Measurements from ENCODE around the gene PPFIBP2. TPM values are rescaled to one million over a fixed set of nuclear protein-coding genes. Genes with fewer than 3 reads are reported as not detected.
"Not testable (repeated sequence)": the region's sequence is repeated elsewhere in the genome, so short reads cannot be mapped to it uniquely, and the experiment has no call there.

PPFIBP2 gene
- polyA plus RNA-seq, 3 donors, result 5.5 to 22.6 (median 8.1) TPM

- H3K27ac ChIP-seq (ENCODE audit: low read depth, low read length), result not testable (repeated sequence)
- 88 to 94% (median 89%) methylated on average over 5 to 16 of the region's 16 CpGs for whole genome bisulfite sequencing, 3 donors
Measured at GRCh38 chr11:7663531-7663930, 149.7 kb downstream of the PPFIBP2 start.

DNA sequence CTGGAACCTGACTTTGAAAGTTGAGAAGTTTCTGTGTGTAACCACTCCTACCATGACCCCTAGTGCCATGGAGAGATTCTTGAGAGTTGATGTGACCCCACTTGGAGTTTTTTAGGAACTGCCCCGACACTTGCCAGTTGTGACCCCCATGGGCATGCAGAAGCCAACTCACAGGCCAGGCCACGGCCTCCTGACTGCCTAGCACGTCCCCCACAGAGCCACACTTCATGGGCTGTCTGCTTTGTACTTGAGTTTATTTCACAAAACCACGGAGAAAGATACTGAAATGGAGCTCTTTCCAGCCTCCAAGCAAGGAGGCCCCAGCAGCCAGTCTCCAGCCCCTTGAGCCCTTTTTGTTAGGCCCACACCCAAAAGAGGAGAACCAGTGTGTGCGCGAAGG is 151.1 kb downstream of the PPFIBP2 start:
- 76 to 96% (median 78%) methylated on average over 6 of the region's 6 CpGs for WGBS, 3 donors
- H3K27ac ChIP-seq (ENCODE audit: low read depth, low read length), result no peak overlapping the region

DNA sequence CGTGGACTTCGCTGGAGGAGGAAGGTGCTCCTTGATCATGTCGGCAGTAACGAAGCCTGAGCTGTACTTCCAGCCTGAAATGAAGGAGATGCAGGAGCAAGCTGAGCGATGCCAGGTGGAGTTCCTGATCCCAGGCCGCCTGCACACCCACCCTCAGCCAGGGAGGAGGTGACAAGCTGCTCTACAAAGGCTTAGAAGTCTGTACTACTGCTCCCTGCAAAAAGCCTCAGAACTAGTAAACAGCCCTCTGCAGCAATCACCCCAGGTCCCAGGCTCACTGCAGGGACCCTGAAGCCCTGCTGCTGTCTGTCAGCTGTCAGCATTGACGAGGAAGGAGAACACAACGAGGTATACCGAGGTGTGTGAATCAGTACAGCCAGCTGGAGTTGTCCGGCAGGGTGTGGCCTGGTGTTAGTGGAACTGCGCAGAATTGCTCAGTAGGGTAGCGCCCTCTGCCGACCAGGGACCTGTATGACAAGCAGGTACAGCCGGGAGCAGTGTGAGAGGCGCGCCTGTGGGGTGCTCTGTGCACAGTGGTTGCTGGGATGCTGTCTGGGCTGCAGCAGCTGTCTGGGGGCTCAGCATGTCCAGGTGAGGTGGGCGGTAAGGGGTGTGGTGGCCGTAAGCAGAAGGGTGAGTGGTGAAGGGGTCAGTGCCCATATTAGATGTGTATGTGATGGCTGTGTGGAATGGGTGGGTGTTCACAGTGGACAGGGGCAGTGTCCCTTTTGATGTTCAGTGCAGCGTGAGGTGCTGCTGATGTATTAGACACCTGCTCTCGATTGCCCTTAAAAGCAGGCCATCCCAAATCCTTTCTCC is 151.9 kb downstream of the PPFIBP2 start:
- no peak overlapping the region for H3K27ac ChIP-seq (ENCODE audit: low read depth, low read length)
- WGBS, 3 donors, result 38 to 56% (median 53%) methylated on average over 20 of the region's 20 CpGs

DNA sequence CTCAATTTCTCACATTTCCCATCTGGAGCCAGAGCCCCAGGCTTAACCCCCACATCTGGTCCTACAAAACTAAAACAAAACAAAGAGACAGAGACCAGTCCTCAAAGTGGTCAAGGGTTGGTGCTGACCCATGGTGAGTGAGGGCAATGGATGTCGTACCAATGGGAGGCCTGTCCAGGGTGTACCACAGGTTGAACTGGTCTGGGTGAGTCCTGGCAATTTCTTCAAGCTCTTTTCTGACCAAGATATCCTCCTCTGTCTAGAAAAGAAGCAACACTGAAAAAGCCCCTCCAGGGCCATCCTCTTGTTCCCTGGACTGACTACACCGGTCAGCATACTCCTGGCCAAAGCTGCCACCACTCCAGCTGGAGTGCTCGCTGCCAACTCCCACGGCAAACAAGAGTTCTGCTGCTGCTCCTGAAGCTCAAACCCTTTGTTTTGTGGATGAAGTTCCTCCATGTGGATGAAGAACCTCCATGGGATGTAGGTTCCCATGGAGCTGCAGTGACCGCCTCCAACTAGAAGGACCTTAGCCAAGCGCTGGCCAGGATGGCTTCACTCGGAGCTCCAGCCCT is 152.6 kb downstream of the PPFIBP2 start:
- no peak overlapping the region for H3K27ac ChIP-seq (ENCODE audit: low read depth, low read length)
- WGBS, 3 donors, result 65 to 86% (median 86%) methylated on average over 7 of the region's 7 CpGs

- 88 to 96% (median 93%) methylated on average over 2 of the region's 2 CpGs for WGBS, 3 donors
- no peak overlapping the region for H3K27ac ChIP-seq (ENCODE audit: low read depth, low read length)
Measured at GRCh38 chr11:7667460-7667859, 153.7 kb downstream of the PPFIBP2 start.

GRCh38 chr11:7668464-7668863 is 154.7 kb downstream of the PPFIBP2 start:
- 79 to 80% (median 80%) methylated on average over 7 of the region's 7 CpGs for WGBS, 3 donors
- no peak overlapping the region for H3K27ac ChIP-seq (ENCODE audit: low read depth, low read length)

DNA sequence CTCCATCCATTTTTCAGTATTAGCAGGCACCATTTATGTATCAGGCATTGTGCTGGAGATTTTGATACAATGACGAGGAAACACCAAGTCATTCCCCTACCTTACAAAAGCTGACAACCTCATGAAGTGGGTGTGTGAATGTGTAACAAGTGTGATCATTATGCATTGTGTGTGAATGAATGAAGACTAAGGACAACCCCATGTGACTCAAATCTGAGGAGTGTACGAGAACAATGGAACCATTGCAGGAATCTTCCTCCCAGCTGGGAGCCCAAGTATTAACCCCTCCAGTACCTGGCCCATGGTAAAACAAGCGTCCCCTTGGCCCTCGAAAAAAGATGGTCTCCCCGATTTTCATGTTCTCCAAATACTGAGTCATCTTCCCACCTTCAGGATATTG is 155.1 kb downstream of the PPFIBP2 start:
- H3K27ac ChIP-seq (ENCODE audit: low read depth, low read length), result no peak overlapping the region
- 73 to 82% (median 79%) methylated on average over 5 of the region's 5 CpGs for WGBS, 3 donors

DNA sequence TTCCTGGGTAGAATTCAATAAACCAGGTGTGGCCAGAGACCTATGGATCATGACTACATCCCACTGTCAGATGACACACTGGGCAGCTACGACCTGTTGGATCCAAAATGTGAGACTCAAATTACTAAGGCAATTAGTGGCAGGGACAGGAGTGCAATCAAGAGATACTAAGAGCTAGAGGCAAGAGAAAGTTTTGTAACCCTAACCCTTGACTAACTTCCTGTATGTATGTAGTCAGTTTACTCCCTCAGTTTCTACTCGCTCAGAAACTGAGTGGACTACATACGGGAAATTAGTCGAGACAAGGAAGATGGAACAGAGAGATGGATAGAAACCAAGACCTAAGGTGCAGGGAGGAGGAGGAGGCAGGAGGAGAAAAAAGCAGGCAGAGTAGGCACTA is 156.8 kb downstream of the PPFIBP2 start:
- H3K27ac ChIP-seq (ENCODE audit: low read depth, low read length), result no peak overlapping the region

DNA sequence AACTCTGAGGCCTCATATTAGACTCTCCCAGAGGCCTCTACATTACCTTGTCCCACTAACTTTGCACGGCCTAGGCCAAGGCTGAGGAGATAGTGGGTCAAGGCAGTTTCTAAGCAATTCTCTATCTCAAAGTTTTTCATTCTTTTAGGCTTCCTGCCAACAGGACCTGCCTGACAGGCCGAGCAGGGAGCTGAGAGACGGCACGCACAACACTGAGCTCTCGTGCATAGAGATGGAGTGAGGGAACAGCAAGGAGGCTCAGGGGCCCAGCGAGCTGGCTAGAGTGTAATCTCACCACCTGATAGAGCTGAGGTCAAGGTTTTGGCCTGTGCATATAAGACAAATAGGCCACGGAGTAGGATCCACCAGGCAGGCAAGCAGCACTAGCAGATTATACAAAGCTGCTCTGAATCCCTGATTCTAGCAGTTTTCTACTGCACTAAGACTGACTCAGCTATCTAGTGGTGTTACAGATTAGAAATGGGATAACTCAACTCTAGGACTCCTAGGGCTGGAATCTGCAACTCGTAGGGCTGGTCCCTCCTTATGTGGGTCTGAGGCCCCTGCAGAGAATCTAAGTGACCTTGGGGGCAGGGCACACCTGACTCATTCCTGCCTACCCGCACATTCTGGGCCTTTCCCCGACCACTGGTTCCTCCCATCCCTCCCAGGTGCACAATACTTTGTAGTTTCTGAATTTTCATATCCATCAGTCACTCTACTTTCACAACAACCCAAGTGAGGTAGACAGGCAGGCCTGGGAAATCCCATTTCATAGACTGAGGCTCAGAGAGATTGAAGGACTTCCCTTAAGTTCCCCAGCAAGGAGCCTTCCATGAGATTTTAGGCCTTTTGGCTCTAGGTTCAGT is 157.8 kb downstream of the PPFIBP2 start:
- WGBS, 3 donors, result 57 to 90% (median 85%) methylated on average over 10 of the region's 10 CpGs
- no peak overlapping the region for H3K27ac ChIP-seq (ENCODE audit: low read depth, low read length)

More for the DNA sequence above, 156.8 kb downstream of the PPFIBP2 start:
- 49 to 67% (median 63%) methylated on average over 4 of the region's 4 CpGs for WGBS, 3 donors

- WGBS, 3 donors, result 85 to 93% (median 90%) methylated on average over 16 of the region's 16 CpGs
- no peak overlapping the region for H3K27ac ChIP-seq (ENCODE audit: low read depth, low read length)
Measured at GRCh38 chr11:7672276-7672959, 158.6 kb downstream of the PPFIBP2 start.

DNA sequence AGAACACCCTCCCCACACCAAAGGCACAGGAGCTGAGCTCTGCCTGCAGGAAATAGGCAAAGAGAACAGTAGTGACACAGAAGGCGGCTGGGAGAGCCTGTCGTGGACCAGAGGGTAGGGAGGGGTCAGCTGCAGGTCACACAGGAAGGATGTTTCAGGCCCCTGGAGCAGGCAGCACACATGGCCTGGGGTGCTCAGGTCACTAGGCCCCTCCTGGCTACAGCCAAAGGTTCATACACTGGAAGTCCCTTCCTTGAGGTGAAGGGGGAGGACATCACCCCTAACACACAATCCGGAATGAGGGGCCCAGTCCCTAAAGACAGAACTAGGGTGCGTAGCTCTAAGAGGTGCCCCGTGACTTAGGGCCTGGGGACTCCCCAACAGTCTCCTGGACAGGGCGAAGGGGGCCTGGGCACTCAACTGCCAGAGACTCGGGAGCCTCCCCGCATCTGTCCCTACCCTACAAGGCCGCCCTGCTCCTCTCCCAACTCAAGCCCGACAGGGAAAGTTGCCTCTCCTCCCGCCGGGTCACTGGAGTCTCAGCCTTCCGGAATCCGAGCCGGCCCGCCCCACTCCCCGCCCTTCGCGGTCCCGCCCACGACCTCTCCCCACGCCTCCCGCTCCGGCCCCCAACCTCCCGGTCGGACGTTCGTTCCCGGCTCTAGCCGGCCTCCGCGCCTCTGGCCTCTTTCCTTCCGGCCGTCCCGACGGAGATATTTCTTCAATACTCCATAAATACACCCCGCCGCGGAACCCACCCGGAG is 159.3 kb downstream of the PPFIBP2 start, which contains the start of gene CYB5R2:
Gene CYB5R2 (minus strand): TSS at position 541 of the 764 bp plus-strand sequence. CDS start 675 bp downstream, outside the sequence.
- WGBS, 3 donors, result 8 to 14% (median 12%) methylated on average over 37 to 40 of the region's 40 CpGs
- no peak within 1 kb of the TSS for H3K27ac ChIP-seq (ENCODE audit: low read depth, low read length)

GRCh38 chr11:7673724-7674434 is 160.1 kb downstream of the PPFIBP2 start:
- 4 to 5% (median 4%) methylated on average over 70 to 72 of the region's 72 CpGs for WGBS, 3 donors

DNA sequence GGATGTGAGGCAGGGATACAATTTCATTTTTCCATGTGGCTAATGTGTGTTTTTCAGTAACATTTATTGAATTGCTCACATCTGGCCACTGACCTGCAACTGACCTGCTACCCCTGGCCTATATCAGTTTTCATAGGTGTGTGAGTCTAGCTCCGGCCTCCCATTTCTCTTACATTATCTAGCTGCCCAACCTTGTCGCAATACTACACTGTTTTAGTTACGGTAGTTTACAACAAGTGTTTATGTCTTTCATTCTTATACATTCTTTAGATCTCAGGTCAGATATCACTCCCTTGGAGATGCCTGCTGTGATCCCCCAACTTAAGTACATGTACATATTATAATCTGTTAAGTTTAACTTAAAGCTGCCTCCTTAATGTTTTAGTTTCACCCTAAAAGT is 161.8 kb downstream of the PPFIBP2 start:
- 76 to 95% (median 79%) methylated on average over 3 of the region's 3 CpGs for WGBS, 3 donors
- H3K27ac ChIP-seq (ENCODE audit: low read depth, low read length), result no peak overlapping the region

More at GRCh38 chr11:7673724-7674434, 160.1 kb downstream of the PPFIBP2 start:
- no peak overlapping the region for H3K27ac ChIP-seq (ENCODE audit: low read depth, low read length)

DNA sequence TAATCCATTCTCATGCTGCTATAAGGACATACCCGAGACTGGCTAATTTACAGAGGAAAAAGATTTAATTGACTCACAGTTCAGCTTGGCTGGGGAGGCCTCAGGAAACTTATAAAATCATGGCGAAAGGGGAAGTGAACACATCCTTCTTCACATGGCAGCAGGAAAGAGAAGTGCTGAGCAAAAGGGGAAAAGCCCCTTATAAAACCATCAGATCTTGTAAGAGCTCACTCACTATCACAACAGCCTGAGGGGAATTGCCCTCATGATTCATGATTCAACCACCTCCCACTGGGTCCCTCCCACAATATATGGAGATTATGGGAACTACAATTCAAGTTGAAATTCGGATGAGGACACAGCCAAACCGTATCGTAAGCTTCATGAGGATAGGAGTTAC is 163.3 kb downstream of the PPFIBP2 start:
- WGBS, 3 donors, result 57 to 90% (median 60%) methylated on average over 5 of the region's 5 CpGs
- no peak overlapping the region for H3K27ac ChIP-seq (ENCODE audit: low read depth, low read length)

GRCh38 chr11:7677796-7678201 is 164.0 kb downstream of the PPFIBP2 start:
- no peak overlapping the region for H3K27ac ChIP-seq (ENCODE audit: low read depth, low read length)
- 38 to 64% (median 40%) methylated on average over 4 of the region's 4 CpGs for WGBS, 3 donors

DNA sequence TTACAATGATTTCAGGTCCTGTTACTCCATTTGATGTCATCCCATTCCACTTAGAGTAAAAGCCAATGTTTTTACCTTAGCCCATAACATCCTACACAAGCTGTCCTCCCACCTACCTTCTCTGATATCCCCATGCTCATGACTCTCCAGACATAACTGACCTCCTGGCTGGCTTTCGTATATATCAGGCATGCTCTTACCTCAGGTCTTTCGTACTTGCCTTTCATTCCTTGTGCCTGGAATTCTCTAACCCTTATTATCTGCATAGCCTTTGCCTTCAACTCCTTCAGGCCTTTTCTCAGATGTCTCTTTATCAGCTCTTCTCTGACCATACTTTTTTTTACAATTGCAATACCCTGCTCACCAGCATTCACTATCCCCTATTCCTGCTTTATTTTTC is 169.8 kb downstream of the PPFIBP2 start:
- no peak overlapping the region for H3K27ac ChIP-seq (ENCODE audit: low read depth, low read length)
- WGBS, 3 donors, result 81 to 95% (median 92%) methylated on average over 2 of the region's 2 CpGs

GRCh38 chr11:7686761-7687160 is 173.0 kb downstream of the PPFIBP2 start:
- H3K27ac ChIP-seq (ENCODE audit: low read depth, low read length), result no peak overlapping the region
- WGBS, 3 donors, result 78 to 89% (median 85%) methylated on average over 4 of the region's 4 CpGs

Data from adipose tissue (tissue), 3 donors.